ENCODE data around the gene MTUS2.

GRCh38 chr13:29315847-29316246 lies 495.7 kb downstream of the MTUS2 start:
- TF ChIP-seq SUZ12 (IDR thresholded peaks at IDR 0.05) (no peak), CTBP1 (IDR thresholded peaks at IDR 0.05; ENCODE audit: borderline replicate concordance) (no peak), SP1 (IDR thresholded peaks at IDR 0.05) (no peak)

All from HEK293T (cell line).